CD1c-positive myeloid dendritic cell (primary cell): ENCODE results near the gene PLK5.
A peak's percentile ranks its signal among the peaks of the same experiment; 100 is the strongest.
"Not testable (repeated sequence)": the region's sequence is repeated elsewhere in the genome, so short reads cannot be mapped to it uniquely, and the experiment has no call there.

Experiments
- DNase-seq: peaks from one replicate; pipeline ENCODE4 v3.0.0-alpha.2; 2016; ENCODE audit errors: extremely low spot score

The PLK5 gene

GRCh38 chr19:1491114-1491848, 32.6 kb upstream of the PLK5 start, which contains the start of gene REEP6:
Gene REEP6 (plus strand): TSS chr19:1491181. CDS start chr19:1491270, 89 bp downstream.
- DNase-seq, result no peak

GRCh38 chr19:1491849-1492170, 32.1 kb upstream of the PLK5 start:
- DNase-seq, result no peak

GRCh38 chr19:1492474-1493006, 31.3 kb upstream of the PLK5 start:
- no peak for DNase-seq

- DNase-seq, result no peak
Measured at GRCh38 chr19:1494115-1494815, 29.6 kb upstream of the PLK5 start.

- DNase-seq, result no peak
Measured at GRCh38 chr19:1495051-1495798, 28.7 kb upstream of the PLK5 start.

- no peak for DNase-seq
Measured at GRCh38 chr19:1495799-1496713, 27.8 kb upstream of the PLK5 start.

- no peak for DNase-seq
Measured at GRCh38 chr19:1496714-1497577, 26.9 kb upstream of the PLK5 start.

GRCh38 chr19:1497578-1498235, 26.2 kb upstream of the PLK5 start:
- no peak for DNase-seq

GRCh38 chr19:1499231-1499630, 24.6 kb upstream of the PLK5 start:
- not testable (repeated sequence) for DNase-seq

- DNase-seq, result no peak
Measured at GRCh38 chr19:1501200-1501595, 22.7 kb upstream of the PLK5 start.

- no peak for DNase-seq
Measured at GRCh38 chr19:1502433-1503088, 21.3 kb upstream of the PLK5 start.

GRCh38 chr19:1503089-1503924, 20.6 kb upstream of the PLK5 start:
- peak; percentile 74 for DNase-seq

- DNase-seq, result no peak
Measured at GRCh38 chr19:1503925-1504773, 19.7 kb upstream of the PLK5 start.

GRCh38 chr19:1505012-1505411, 18.9 kb upstream of the PLK5 start:
- no peak for DNase-seq

GRCh38 chr19:1505991-1506881, 17.6 kb upstream of the PLK5 start:
- no peak for DNase-seq

- no peak for DNase-seq
Measured at GRCh38 chr19:1507192-1507660, 16.7 kb upstream of the PLK5 start.
